BLaER1 treated with 17β-estradiol and CSF1 and Interleukin-3, amounts not matched to agents 10 nM and 100 nM (cell line): Measurements from ENCODE around the gene OR4F6.
"Not testable (repeated sequence)": the region's sequence is repeated elsewhere in the genome, so short reads cannot be mapped to it uniquely, and the experiment has no call there.

Source experiments
- H3K27ac ChIP-seq, 11 experiments: shearing (Covaris generic); formaldehyde crosslinking; 2 replicates each; pipeline ENCODE4 v1.8.1; 2022
- H3K27me3 ChIP-seq, 11 experiments: shearing (Covaris generic); formaldehyde crosslinking; 2 replicates each; pipeline ENCODE4 v1.8.1; 2022
- H3K36me3 ChIP-seq, 11 experiments: shearing (Covaris generic); formaldehyde crosslinking; 2 replicates each; pipeline ENCODE4 v1.8.1; 2022
- H3K4me1 ChIP-seq, 10 experiments: shearing (Covaris generic); formaldehyde crosslinking; 2 replicates each; pipeline ENCODE4 v1.8.1; 2022
- H3K4me2 ChIP-seq, 11 experiments: shearing (Covaris generic); formaldehyde crosslinking; 2 replicates each; pipeline ENCODE4 v1.8.1; 2022
- H3K4me3 ChIP-seq, 10 experiments: shearing (Covaris generic); formaldehyde crosslinking; 2 replicates each; pipeline ENCODE4 v1.8.1; 2022
- H3K9ac ChIP-seq, 11 experiments: shearing (Covaris generic); formaldehyde crosslinking; 2 replicates each; pipeline ENCODE4 v1.8.1; 2022
- H3K9me3 ChIP-seq, 11 experiments: shearing (Covaris generic); formaldehyde crosslinking; replicated peaks in 1 of 11; 2 replicates each; pipeline ENCODE4 v1.8.1; 2022
- H4K20me1 ChIP-seq, 11 experiments: shearing (Covaris generic); formaldehyde crosslinking; 2 replicates each; pipeline ENCODE4 v1.8.1; 2022
- Cebpa-rat ChIP-seq, 11 experiments: shearing (Covaris generic); IDR thresholded peaks; 2 replicates each; pipeline ENCODE4 v1.8.1; 2022

Gene OR4F6, protein sequence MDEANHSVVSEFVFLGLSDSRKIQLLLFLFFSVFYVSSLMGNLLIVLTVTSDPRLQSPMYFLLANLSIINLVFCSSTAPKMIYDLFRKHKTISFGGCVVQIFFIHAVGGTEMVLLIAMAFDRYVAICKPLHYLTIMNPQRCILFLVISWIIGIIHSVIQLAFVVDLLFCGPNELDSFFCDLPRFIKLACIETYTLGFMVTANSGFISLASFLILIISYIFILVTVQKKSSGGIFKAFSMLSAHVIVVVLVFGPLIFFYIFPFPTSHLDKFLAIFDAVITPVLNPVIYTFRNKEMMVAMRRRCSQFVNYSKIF

DNA sequence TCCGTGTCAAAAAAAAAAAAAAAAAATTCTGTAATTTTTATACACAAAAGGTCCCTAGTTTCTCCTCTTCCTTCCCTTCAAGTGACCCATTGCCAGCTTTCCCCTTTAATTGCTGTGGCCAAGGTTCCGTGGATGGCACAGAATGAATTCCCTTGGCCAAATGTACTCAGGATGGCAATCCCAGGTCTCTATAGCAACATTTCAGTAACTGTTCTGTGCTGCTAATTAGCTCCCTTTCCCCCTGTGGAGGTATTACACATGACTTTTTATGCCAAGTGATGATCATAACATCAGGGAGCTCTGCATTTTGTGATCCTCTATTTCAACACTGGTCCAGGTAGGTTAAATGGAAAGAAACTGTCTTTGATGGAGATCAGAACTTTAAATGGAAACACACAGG lies at the start of gene OR4F6:
Gene OR4F6 (plus strand): TSS at position 301 of the 400 bp plus-strand sequence. CDS start 2,211 bp downstream, outside the sequence.
- H3K4me1 ChIP-seq = no peaks in the 10 kb centered on the region
- no peak within 1 kb of the TSS for H3K4me3 ChIP-seq
- no peaks in the 10 kb centered on the region for H3K27me3 ChIP-seq
- no peaks in the 10 kb centered on the region for H3K36me3 ChIP-seq
- TF ChIP-seq Cebpa-rat (IDR thresholded peaks at IDR 0.05) = no peak
- H3K4me2 ChIP-seq = no peak within 1 kb of the TSS
- no peak within 1 kb of the TSS for H3K9ac ChIP-seq
- H3K27ac ChIP-seq = no peak within 1 kb of the TSS
- H4K20me1 ChIP-seq = no peaks in the 10 kb centered on the region
- 0 out of 22 replicates have a peak, but pooled peaks cover 0 to 3% (median 0%) of the 10 kb centered on the region in 11 experiments for H3K9me3 ChIP-seq

DNA sequence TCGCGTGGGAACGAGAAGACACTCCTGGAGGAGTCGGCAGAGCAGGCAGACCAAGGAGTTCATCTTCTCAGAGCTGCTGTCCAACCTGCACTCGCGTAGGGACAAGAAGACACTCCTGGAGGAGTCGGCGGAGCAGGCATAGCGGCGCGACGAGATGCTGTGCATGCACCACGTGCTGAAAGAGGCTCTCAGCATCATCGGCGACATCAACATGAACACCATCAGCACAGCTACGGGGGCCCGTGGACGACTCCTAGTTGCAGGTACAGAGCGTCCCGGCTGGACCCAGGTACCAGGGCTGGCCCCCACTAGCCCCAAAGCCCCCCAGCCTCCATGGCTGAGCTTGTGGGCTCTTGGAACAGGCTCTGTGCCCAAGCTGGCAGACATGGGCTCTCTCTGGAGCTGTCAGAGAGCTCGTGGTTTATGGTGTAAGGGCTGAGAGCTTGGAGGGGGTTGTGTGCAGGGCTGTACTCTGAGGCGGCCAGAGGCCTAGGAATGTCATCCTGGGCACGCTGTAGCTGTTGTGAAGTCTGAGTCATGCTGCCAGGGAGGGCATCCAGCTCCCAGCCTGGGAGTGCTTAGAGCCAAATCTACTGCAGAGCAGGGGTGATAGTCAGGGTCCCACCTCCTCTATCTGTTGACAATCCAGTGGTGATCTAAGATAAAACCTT lies 38.5 kb upstream of the OR4F6 start:
- H3K36me3 ChIP-seq, H3K4me1 ChIP-seq, H3K4me3 ChIP-seq, H3K9me3 ChIP-seq, H3K9ac ChIP-seq, H4K20me1 ChIP-seq, H3K27me3 ChIP-seq, H3K4me2 ChIP-seq, H3K27ac ChIP-seq: not testable (repeated sequence)

DNA sequence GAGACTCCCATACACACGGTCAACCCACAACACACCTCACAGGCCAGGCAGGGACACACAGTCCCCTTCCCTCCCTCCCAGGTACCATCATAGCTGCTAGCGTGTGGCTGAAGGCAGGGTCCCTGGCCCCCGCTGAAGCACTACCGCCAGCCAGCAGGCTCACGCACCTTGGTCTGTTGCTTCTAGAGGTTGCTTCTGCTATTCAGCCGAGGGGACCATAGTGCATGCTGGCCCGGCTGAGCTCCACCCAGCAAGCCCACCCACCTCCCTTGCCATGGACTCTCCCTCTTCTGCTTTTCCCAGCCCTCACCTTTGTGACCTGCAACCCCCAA lies 38.0 kb upstream of the OR4F6 start:
- H3K36me3 ChIP-seq, H3K4me2 ChIP-seq, H4K20me1 ChIP-seq, H3K9me3 ChIP-seq, H3K4me3 ChIP-seq, H3K27ac ChIP-seq, H3K9ac ChIP-seq, H3K4me1 ChIP-seq, H3K27me3 ChIP-seq: not testable (repeated sequence)

DNA sequence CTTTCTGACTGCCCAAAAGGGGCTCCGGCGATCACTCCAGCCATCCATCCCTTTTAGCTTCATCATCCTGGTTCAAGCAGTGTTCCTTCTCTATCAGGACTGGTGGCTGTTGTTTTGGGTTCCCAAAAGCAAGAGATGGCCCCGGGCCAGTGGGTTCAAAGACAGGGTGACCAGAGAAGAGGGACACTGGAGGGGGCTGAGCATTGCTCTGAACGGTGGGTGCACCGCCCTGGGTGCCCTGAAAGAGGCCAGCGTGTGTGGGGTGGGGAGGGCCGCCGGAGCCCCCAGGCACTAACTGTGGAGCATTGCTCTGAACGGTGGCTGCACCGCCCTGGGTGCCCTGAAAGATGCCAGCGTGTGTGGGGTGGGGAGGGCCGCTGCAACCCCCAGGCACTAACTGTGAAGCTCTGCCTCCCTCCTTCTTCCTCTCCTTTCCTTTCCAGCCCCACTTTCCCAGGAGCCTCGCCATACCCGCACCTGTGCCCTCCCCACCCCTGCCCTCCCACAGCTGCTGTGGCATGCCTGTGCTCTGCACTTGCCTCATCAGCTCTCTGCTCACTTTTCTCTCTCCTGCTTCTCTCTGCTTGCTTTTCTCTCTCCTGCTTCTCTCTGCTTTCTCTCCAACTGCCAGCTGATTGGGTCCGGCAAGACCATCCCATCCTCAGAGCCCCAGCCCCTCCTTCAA lies 37.4 kb upstream of the OR4F6 start:
- H3K4me1 ChIP-seq = no peaks in the 10 kb centered on the region
- no peak for TF ChIP-seq Cebpa-rat (IDR thresholded peaks at IDR 0.05)
- no peak overlapping the region for H3K4me2 ChIP-seq
- no peaks in the 10 kb centered on the region for H3K27me3 ChIP-seq
- no peaks in the 10 kb centered on the region; a peak in 2 of 22 replicates for H3K36me3 ChIP-seq
- H3K4me3 ChIP-seq = no peak overlapping the region
- H3K9ac ChIP-seq = no peak overlapping the region
- no peaks in the 10 kb centered on the region for H4K20me1 ChIP-seq
- H3K9me3 ChIP-seq = no peaks in the 10 kb centered on the region
- no peak overlapping the region for H3K27ac ChIP-seq

DNA sequence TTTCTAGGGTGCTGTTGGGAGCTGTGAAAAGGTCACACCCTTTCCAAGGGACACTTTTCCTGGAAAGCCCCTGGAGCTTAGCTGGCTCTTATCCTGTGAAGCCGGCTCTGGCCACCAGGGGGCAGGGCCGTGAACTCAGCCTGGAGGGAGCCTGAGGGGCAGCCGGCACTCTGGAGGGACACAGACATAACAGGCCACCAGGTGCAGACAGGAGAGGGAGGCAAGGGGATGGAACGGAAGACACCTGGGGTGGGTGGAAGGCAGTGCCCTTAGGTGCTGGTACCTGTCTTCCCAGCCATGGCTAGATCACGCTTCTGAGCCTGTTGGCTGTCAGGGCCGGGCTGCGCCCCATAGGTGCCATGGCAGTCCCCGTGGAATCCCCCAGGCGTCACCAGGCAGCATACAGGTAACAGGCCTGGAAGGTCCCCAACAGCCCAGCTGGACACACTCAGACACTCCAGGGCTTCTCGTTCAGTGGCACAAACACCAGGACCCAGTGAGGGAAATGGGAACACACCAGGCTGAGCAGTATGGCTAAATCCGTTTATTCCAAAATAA lies 36.1 kb upstream of the OR4F6 start:
- not testable (repeated sequence) for H3K36me3 ChIP-seq, H4K20me1 ChIP-seq, H3K27me3 ChIP-seq, H3K27ac ChIP-seq, H3K4me1 ChIP-seq, H3K9ac ChIP-seq, H3K4me2 ChIP-seq, H3K9me3 ChIP-seq, H3K4me3 ChIP-seq

DNA sequence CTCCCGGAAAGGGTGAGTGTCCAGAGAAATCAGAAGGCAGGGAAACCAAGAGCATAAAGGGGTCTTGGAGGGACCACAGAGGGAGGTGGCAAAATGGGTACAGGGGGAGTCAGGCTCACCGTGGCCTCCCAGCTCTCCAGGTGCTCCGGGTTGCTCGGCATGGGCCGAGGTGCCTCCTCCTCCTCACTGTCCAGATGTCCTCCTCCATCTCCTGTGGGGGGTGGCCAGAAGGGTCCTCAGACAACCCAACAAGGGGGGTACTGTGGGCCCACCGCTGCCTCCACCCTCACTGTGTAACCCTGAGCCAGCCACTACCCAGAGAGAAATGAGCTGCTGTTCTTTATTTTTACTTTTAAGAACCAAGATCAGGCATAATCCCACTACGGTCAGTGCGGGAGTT lies 30.4 kb upstream of the OR4F6 start:
- H3K4me3 ChIP-seq = no peak overlapping the region
- no peaks in the 10 kb centered on the region for H3K27me3 ChIP-seq
- no peak for TF ChIP-seq Cebpa-rat (IDR thresholded peaks at IDR 0.05)
- H3K9me3 ChIP-seq = no peaks in the 10 kb centered on the region
- peaks cover 0 to 11% (median 0%) of the 10 kb centered on the region in 11 experiments; a peak in 1 of 22 replicates for H3K36me3 ChIP-seq
- no peak overlapping the region for H3K4me2 ChIP-seq
- H3K27ac ChIP-seq = no peak overlapping the region
- H4K20me1 ChIP-seq = 0 out of 22 replicates have a peak, but pooled peaks cover 0 to 9% (median 0%) of the 10 kb centered on the region in 11 experiments
- H3K9ac ChIP-seq = no peak overlapping the region
- H3K4me1 ChIP-seq = 0 out of 20 replicates have a peak, but pooled peaks cover 0 to 5% (median 0%) of the 10 kb centered on the region in 10 experiments

DNA sequence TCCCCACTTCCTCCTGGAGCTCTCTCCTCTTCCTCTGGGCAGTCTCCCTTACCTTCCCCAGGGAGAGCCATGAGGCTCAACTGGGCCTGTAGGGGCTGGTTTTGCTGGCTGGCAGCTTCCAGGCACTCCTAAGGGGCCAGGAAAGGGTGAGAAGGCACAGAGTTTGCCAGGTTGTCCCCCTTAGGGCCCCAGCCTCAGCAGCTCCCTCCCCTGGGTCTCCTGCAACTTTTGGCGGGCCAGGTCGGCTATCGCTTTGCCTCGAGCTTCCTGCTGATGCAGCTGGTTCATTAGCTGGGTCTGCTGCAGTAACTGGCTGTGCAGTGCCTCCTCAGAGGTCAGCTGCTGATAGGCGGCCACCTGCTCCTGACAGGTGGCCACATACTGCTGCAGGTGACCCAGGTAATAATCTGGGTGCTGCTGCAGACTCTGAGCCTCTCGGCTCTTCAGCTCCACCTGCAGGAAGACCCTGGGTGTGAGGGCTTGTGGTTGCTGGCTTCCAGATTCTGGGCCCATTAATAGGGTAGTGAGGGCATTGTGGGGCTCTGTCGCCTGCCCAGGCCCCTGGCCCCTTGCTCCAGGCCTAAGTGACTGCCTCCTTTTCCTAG lies 29.7 kb upstream of the OR4F6 start:
- no peak for TF ChIP-seq Cebpa-rat (IDR thresholded peaks at IDR 0.05)
- Histone ChIP-seq H3K36me3 (peaks cover 0 to 11% (median 0%) of the 10 kb centered on the region in 11 experiments; a peak in 1 of 22 replicates), H4K20me1 (0 out of 22 replicates have a peak, but pooled peaks cover 0 to 9% (median 0%) of the 10 kb centered on the region in 11 experiments), H3K9ac (no peak overlapping the region), H3K4me3 (no peak overlapping the region), H3K4me2 (no peak overlapping the region), H3K27me3 (no peaks in the 10 kb centered on the region), H3K4me1 (0 out of 20 replicates have a peak, but pooled peaks cover 0 to 5% (median 0%) of the 10 kb centered on the region in 10 experiments), H3K27ac (no peak overlapping the region), H3K9me3 (no peaks in the 10 kb centered on the region)

DNA sequence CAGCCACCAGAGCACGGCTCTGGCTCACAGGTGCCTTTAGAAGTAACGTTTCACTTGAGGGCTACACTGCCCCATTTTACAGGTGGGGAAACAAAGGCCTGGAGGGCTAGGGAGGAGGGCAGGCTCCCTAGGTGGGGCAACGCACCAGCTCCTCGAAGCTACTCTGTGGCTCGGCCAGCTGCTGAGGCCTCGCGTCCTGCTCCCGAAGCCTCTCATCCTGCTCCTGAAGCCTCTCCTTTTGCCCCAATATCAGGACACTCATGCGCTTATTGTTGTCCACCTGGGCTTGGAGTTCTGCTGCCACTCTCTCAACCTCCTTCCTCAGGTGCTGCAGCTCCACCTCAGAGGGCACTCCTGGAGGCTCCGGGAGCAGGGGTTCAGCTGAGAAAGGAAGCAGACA lies 28.2 kb upstream of the OR4F6 start:
- Histone ChIP-seq H3K4me2 (no peak overlapping the region), H3K4me1 (0 out of 20 replicates have a peak, but pooled peaks cover 0 to 5% (median 0%) of the 10 kb centered on the region in 10 experiments), H3K27ac (no peak overlapping the region), H3K4me3 (no peak overlapping the region), H3K27me3 (no peaks in the 10 kb centered on the region), H3K9me3 (no peaks in the 10 kb centered on the region), H3K36me3 (peaks cover 0 to 11% (median 0%) of the 10 kb centered on the region in 11 experiments; a peak in 1 of 22 replicates), H3K9ac (no peak overlapping the region), H4K20me1 (0 out of 22 replicates have a peak, but pooled peaks cover 0 to 9% (median 0%) of the 10 kb centered on the region in 11 experiments)
- no peak for TF ChIP-seq Cebpa-rat (IDR thresholded peaks at IDR 0.05)

DNA sequence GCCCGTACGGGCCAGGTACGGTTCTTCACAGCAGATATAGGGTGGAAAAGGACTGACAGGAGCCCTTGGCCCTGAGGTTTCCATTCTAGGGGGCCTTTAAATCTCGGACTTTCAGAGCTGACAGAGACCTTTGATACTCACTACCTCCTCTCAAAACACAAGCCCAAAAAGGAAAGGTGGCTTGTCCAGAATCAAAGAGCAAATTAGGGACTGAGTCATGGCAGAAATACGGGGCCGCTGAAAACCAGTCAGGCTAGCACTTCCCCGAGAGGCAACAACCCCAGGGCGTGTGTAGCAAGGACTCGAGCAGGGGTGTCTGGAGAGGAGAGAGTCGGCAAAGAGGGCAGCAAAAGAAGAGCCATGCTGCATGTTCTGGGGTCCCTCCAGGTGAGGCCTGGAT lies 24.7 kb upstream of the OR4F6 start:
- H3K27ac ChIP-seq, H3K4me3 ChIP-seq, H4K20me1 ChIP-seq, H3K36me3 ChIP-seq, H3K4me2 ChIP-seq, H3K27me3 ChIP-seq, H3K4me1 ChIP-seq, H3K9ac ChIP-seq, H3K9me3 ChIP-seq: not testable (repeated sequence)

DNA sequence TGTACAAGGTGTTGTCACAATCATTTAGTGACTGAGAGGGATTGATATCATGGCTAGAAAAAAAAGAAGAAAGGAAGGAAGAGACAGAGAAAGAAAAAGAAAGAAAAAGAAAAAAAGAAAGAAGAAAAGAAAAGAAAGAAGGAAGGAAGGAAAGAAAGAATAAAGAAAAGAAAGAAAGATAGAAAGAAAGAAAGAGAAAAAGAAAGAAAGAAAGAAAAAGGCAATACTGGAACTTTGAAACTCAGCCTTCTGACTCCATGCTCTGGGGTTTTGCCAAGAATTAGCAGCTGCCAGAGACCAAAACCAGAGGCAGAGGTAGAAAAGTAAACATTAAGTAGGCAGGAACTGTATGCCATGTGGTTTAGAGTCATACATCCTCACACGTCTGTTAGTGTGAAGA lies 23.1 kb upstream of the OR4F6 start:
- H3K36me3 ChIP-seq, H3K4me1 ChIP-seq, H3K9ac ChIP-seq, H3K4me2 ChIP-seq, H3K27me3 ChIP-seq, H3K27ac ChIP-seq, H3K9me3 ChIP-seq, H3K4me3 ChIP-seq, H4K20me1 ChIP-seq: not testable (repeated sequence)
